ENCODE data around the gene DCLK1.

DCLK1 gene

DNA sequence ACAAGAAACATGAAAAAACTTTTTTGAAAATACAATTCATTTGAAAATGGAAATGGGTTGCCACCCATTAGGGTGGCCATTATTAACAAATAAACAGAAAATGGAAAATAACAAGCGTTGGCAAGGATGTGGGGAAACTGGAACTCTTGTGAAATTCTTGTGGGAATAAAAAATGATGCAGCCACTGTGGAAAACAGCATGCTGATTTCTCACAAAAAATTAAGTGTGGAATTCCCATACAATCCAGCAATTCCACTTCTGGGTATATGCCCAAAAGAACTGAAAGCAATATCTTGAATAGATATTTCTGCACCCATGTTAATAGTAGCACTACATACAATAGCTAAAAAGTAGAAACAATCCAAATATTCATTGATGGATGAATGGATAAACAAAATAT, 165.2 kb downstream of the DCLK1 start:
- no peaks in the 10 kb centered on the region for H3K36me3 ChIP-seq (ENCODE audit: insufficient read depth, low read length)
- no peak overlapping the region for H2AFZ ChIP-seq (ENCODE audit: low read length)
- no peaks in the 10 kb centered on the region for H3F3A ChIP-seq (ENCODE audit: low read depth)
- no peak overlapping the region for H3K4me3 ChIP-seq (ENCODE audit: low read length, poor library complexity, severe bottlenecking)
- no peak overlapping the region for H3K9ac ChIP-seq (ENCODE audit: low read depth, low read length, poor library complexity, severe bottlenecking)
- no peak overlapping the region for H3K4me2 ChIP-seq (ENCODE audit: low read depth, low read length, poor library complexity, severe bottlenecking)
- no peaks in the 10 kb centered on the region for H3K9me3 ChIP-seq (ENCODE audit: insufficient read depth, low read depth, low read length)
- no peaks in the 10 kb centered on the region for H3K4me1 ChIP-seq (ENCODE audit: insufficient read depth, low read length, poor library complexity, severe bottlenecking)
- H3K79me2 ChIP-seq (ENCODE audit: insufficient read depth, low read length) = no peaks in the 10 kb centered on the region
- H4K20me1 ChIP-seq (ENCODE audit: insufficient read depth, low read length, poor library complexity, severe bottlenecking) = no peaks in the 10 kb centered on the region
- TF ChIP-seq EZH2phosphoT487 (IDR thresholded peaks at IDR 0.05; ENCODE audit: borderline replicate concordance) = no peak
- no peak for TF ChIP-seq CTCF (conservative IDR thresholded peaks at IDR 0.05; ENCODE audit: low read length)
- H3K9me2 ChIP-seq (replicated peaks; ENCODE audit: low read depth, low read length) = no peaks in the 10 kb centered on the region
- no peaks in the 10 kb centered on the region for H3K27me3 ChIP-seq (ENCODE audit: insufficient read depth, low read length, poor library complexity, severe bottlenecking)

- H3K27me3 ChIP-seq (ENCODE audit: insufficient read depth, low read length, poor library complexity, severe bottlenecking) = no peaks in the 10 kb centered on the region
These were observed 165.8 kb downstream of the DCLK1 start for GRCh38 chr13:35965226-35965927.

GRCh38 chr13:35964863-35965180, 166.4 kb downstream of the DCLK1 start:
- Histone ChIP-seq H3K27me3 (ENCODE audit: insufficient read depth, low read length, poor library complexity, severe bottlenecking) (no peaks in the 10 kb centered on the region), H4K20me1 (ENCODE audit: insufficient read depth, low read length, poor library complexity, severe bottlenecking) (no peaks in the 10 kb centered on the region), H3K4me1 (ENCODE audit: insufficient read depth, low read length, poor library complexity, severe bottlenecking) (no peaks in the 10 kb centered on the region), H3K9ac (ENCODE audit: low read depth, low read length, poor library complexity, severe bottlenecking) (no peak overlapping the region), H2AFZ (ENCODE audit: low read length) (no peak overlapping the region), H3K4me3 (ENCODE audit: low read length, poor library complexity, severe bottlenecking) (no peak overlapping the region), H3K9me2 (replicated peaks; ENCODE audit: low read depth, low read length) (no peaks in the 10 kb centered on the region), H3K9me3 (ENCODE audit: insufficient read depth, low read depth, low read length) (no peaks in the 10 kb centered on the region), H3K79me2 (ENCODE audit: insufficient read depth, low read length) (no peaks in the 10 kb centered on the region), H3K36me3 (ENCODE audit: insufficient read depth, low read length) (no peaks in the 10 kb centered on the region), H3F3A (ENCODE audit: low read depth) (no peaks in the 10 kb centered on the region), H3K4me2 (ENCODE audit: low read depth, low read length, poor library complexity, severe bottlenecking) (no peak overlapping the region)
- TF ChIP-seq EZH2phosphoT487 (IDR thresholded peaks at IDR 0.05; ENCODE audit: borderline replicate concordance) (no peak), CTCF (conservative IDR thresholded peaks at IDR 0.05; ENCODE audit: low read length) (no peak)

More at GRCh38 chr13:35965226-35965927, 165.8 kb downstream of the DCLK1 start:
- H3K4me3 ChIP-seq (ENCODE audit: low read length, poor library complexity, severe bottlenecking) = no peak overlapping the region
- no peak overlapping the region for H3K4me2 ChIP-seq (ENCODE audit: low read depth, low read length, poor library complexity, severe bottlenecking)
- no peak for TF ChIP-seq CTCF (conservative IDR thresholded peaks at IDR 0.05; ENCODE audit: low read length)
- TF ChIP-seq EZH2phosphoT487 (IDR thresholded peaks at IDR 0.05; ENCODE audit: borderline replicate concordance) = no peak
- H3K9ac ChIP-seq (ENCODE audit: low read depth, low read length, poor library complexity, severe bottlenecking) = no peak overlapping the region
- no peaks in the 10 kb centered on the region for H3K9me3 ChIP-seq (ENCODE audit: insufficient read depth, low read depth, low read length)
- H4K20me1 ChIP-seq (ENCODE audit: insufficient read depth, low read length, poor library complexity, severe bottlenecking) = no peaks in the 10 kb centered on the region
- H3K4me1 ChIP-seq (ENCODE audit: insufficient read depth, low read length, poor library complexity, severe bottlenecking) = no peaks in the 10 kb centered on the region
- H3K36me3 ChIP-seq (ENCODE audit: insufficient read depth, low read length) = no peaks in the 10 kb centered on the region
- no peaks in the 10 kb centered on the region for H3K79me2 ChIP-seq (ENCODE audit: insufficient read depth, low read length)
- H3F3A ChIP-seq (ENCODE audit: low read depth) = no peaks in the 10 kb centered on the region
- no peaks in the 10 kb centered on the region for H3K9me2 ChIP-seq (replicated peaks; ENCODE audit: low read depth, low read length)
- no peak overlapping the region for H2AFZ ChIP-seq (ENCODE audit: low read length)

Data from Loucy (cell line).